HG03097 (cell line): ENCODE results near the gene MIOX.
A peak's percentile ranks its signal among the peaks of the same experiment; 100 is the strongest.

Source experiments
- ATAC-seq: cut with Tn5 transposase; IDR thresholded peaks from one replicate; pipeline ENCODE4 v1.9.1; 2021; ENCODE audit not compliant: unreplicated experiment, low FRiP score

Gene MIOX

GRCh38 chr22:50488886-50489285 lies 2.2 kb downstream of the MIOX start:
- no peak for ATAC-seq

GRCh38 chr22:50489363-50490243 lies 2.9 kb downstream of the MIOX start:
- ATAC-seq = no peak

GRCh38 chr22:50490531-50491308 lies 4.1 kb downstream of the MIOX start:
- ATAC-seq = no peak

GRCh38 chr22:50497093-50497492 lies 10.4 kb downstream of the MIOX start:
- no peak for ATAC-seq

GRCh38 chr22:50498322-50498890 lies 11.7 kb downstream of the MIOX start:
- ATAC-seq = no peak

- no peak for ATAC-seq
These were observed 13.8 kb downstream of the MIOX start for GRCh38 chr22:50500452-50500851.

GRCh38 chr22:50502096-50502495 lies 15.4 kb downstream of the MIOX start:
- ATAC-seq = no peak

GRCh38 chr22:50502628-50503474 lies 16.2 kb downstream of the MIOX start:
- no peak for ATAC-seq

- ATAC-seq = no peak
These were observed 17.0 kb downstream of the MIOX start for GRCh38 chr22:50503475-50504145.

GRCh38 chr22:50504369-50505211 lies 17.9 kb downstream of the MIOX start:
- ATAC-seq = no peak

GRCh38 chr22:50505276-50505775 lies 18.7 kb downstream of the MIOX start:
- no peak for ATAC-seq

- ATAC-seq = no peak
These were observed 19.3 kb downstream of the MIOX start for GRCh38 chr22:50505776-50506610.

GRCh38 chr22:50506611-50507420 lies 20.2 kb downstream of the MIOX start:
- peak; percentile 10 for ATAC-seq

- ATAC-seq = peak; percentile 48
These were observed 20.8 kb downstream of the MIOX start, which contains the start of gene LMF2 for GRCh38 chr22:50507421-50507990. Gene LMF2 (minus strand): TSS chr22:50507702. CDS start chr22:50507675, 27 bp downstream.

GRCh38 chr22:50507991-50508884 lies 21.6 kb downstream of the MIOX start, which contains the start of gene NCAPH2:
Gene NCAPH2 (plus strand): TSS chr22:50508224. CDS start chr22:50508338, 114 bp downstream.
- ATAC-seq = peak; percentile 77

GRCh38 chr22:50508897-50509296 lies 22.2 kb downstream of the MIOX start:
- no peak for ATAC-seq
